NCI-H2171 (cell line): ENCODE measurements around the gene FCHO1.
A peak's percentile ranks its signal among the peaks of the same experiment; 100 is the strongest.
"Not testable (repeated sequence)": the region's sequence is repeated elsewhere in the genome, so short reads cannot be mapped to it uniquely, and the experiment has no call there.

Experiments
- DNase-seq: peaks from one replicate; lab custom pipeline; 2025; lab: John Stamatoyannopoulos, UW

The FCHO1 gene

DNA sequence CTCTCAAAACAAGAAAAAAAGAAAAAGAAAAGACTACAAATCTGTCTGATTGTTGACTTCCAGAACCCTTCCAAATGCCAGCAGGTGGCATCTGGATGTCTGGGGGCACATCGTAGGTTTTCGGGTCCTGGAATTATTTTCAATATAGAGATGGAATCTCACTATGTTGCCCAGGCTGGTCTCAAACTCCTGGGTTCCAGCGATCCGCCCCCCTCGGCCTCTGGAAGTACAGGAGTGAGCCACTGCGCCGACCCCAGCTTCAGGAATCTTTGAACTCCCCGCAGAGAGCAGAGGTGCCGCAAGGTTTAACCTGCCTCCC lies 43.1 kb downstream of the FCHO1 start:
- no peak for DNase-seq

DNA sequence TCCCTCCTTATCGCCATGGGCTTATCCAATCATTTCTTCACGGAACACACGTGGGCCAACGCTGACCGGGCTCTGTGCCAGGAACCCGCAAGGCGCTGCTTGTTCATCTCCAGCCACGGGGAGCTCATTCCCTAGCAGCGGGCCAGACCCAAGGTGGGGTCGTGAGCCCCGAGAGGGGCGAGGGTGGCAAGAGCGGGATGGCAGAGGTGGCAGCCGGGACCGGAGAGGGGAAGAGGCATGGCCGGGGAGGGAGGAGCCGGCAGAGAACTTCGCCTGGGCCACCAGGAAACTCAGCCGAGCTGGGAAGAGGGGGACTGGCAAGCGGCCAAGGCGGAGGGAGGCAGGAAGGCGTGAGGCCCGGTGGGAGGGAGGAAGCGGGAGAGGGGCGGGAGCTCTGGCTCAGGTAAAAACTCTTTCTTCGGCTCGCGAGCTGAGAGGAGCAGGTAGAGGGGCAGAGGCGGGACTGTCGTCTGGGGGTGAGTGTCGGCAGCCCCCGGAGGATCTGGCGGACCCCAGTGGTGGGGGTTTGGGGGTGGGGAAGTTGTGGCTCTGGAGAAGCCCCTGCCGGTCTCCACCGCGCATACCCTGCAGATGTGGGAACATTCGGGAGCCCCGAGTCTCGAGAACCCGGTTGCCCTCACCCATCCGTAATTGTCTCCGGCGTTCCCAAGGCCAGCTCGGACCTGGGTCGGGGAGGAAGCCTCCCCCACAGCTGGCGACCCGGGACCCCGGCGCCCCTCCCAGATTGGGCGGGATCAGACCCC lies 43.6 kb downstream of the FCHO1 start, which contains the start of gene B3GNT3:
Gene B3GNT3, plus strand, starts transcription at position 408 of the 764 bp plus-strand sequence. CDS start 12,670 bp downstream, outside the sequence.
- DNase-seq = peak; percentile 62

DNA sequence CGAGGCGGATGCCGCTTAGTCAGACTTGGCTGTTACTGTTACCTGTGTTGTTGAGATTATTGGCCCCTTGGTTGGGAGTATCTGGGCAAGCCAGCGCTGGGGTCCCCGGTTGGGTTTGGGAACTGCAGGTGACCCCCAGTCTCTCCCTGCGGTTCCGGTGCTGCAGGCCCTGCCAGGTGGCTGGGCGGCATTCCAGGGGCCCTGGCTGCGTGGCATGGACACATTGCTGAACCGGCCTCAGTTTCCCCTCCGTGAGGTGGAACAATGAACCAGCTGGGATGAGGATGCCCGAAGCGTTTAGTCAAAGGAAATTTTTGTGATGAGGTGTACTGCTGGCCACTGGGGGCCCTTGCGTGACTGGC lies 44.2 kb downstream of the FCHO1 start:
- no peak for DNase-seq

DNA sequence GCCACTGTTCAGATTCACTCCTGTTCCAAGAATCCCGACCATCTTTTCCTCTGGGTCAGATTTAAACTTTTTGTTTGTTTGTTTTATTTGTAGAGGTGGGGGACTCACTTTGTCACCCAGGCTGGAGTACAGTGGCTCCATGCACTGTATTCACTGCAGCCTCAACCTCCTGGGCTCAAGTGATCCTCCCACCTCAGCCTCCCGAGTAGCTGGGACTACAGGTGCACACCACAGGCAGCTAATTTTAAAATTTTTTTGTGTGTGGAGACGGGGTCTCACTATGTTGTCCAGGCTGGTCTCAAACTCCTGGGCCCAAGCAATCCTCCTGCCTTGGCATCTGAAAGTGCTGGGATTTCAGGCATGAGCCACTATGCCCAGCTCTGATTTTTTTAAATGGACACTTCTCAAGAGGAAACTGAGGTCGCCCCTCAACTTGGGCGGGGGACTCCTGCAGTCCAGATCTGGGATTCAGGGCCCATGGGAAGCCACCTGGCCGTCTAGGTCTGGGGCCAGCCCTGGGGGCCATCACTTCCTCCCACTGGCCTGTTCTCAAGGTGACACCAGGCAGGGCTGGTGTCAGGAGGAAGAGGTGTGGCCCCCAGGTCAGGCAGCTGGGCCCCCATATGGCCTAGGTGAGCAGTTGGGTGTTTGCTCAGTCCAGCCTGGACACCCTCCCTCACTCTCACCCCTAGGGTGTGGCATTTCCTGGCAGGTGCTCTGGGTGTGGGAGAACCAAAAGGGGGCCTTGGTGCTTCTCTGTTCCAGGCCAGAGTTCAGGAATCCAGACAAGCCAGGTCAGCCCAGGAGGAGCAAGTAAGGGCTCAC lies 44.9 kb downstream of the FCHO1 start:
- DNase-seq = no peak

DNA sequence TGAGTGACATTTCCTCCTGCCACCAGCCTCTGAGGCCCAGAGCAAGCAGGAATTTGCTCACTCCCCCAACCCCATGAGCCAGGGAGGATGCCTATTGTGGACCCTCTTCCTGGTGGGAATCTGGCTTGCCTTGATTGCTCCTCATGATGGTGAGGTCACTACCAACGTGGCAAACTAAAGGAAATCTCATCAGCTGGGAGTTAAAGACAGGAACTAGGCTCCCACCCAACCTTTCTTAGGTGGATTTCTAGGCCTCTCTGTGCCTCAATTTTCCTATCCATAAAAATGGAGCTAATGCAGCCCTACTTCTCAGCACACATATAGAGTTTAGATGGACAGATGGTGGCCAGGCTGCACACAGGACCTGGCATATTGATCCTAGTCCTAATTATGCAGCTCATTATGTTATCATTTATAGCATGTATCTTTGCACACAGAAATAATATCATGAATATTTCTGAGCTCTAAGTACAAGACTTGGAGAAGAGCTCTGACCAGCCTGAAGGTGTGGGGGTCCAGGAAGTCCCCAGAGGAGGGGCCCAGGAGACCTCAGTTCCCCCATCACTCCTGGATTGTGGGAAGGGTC lies 45.7 kb downstream of the FCHO1 start:
- no peak for DNase-seq

DNA sequence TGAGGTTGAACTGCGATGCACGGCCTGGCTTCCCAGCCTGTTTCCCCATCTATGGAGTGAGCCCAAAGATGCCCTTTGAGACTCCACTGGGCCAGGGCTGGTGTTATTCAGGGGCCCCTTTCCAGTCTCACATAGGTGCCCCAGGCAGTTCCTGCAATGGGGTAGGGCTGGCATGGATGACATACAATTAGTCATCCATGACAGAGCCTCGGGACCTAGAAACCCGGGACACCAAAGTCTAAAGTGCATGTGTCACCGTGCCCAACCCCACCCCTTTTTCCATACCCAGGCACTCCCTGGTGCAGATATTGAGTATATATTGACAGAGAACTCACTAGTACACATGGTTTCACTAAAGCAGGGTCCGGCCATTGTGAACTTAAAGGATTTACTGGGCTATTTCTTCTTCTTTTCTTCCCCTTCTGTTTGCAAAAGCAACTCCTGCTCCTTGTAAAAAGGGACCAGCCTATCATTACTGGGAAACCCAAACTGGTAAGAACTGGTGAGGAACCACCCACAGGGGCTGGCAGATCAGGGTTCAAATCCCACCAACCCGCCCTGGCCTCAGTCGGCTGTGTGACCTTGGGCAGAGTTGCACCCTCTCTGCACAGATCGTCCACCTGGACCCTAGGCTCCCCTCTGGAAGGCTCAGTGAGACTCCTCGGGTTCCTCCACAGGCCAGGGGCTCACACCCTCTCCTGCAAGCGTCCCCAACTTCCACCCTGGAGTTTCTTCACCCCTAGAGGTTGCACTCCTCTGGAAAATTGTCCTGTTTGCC lies 46.3 kb downstream of the FCHO1 start:
- DNase-seq = no peak

DNA sequence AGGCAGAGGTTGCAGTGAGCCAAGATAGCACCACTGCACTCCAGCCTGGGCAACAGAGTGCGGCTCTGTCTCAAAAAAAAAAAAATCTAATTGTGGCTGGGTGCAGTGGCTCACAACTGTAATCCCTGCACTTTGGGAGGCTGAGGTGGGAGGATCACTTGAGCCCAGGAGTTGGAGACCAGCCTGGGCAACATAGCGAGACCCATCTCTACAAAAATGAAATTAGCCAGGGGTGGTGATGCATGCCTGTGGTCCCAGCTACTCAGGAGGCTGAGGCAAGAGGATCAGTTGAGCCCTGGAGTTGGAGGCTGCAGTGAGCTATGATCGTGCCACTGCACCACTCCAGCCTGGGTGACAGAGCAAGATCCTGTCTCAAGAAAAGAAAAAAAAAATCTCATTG lies 47.3 kb downstream of the FCHO1 start:
- DNase-seq = not testable (repeated sequence)

DNA sequence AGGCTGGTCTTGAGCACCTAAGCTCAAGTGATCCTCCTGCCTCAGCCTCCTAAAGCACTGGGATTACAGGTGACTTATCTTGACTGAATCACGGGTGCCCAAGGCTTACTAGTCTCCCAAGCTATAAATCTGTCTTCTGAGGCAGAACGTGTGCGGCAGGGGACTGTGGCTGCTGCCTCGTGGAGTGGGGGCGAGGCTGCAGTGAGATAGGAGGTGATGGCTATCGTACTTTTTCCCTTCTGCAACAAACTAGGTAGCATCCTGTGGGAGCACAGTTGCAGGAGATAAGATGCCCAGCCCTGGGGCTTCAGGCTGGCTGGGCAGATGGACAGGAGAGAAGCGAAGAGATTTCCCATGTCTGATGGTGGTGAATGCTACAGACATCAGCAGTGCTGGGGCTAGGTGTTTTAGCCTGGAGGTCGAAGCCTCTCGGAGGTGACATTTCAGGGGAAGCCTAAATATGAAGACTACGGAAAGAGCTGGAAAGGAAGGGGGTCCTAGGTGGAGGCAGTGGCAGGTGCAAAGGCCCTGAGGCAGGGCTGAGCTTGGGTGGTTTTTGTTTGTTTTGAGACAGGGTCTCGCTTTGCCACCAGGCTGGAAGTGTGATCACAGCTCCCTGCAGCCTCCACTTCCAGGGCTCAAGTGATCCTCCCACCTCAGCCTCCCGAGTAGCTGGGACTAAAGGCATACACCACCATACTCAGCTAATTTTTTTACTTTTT lies 51.0 kb downstream of the FCHO1 start:
- no peak for DNase-seq

DNA sequence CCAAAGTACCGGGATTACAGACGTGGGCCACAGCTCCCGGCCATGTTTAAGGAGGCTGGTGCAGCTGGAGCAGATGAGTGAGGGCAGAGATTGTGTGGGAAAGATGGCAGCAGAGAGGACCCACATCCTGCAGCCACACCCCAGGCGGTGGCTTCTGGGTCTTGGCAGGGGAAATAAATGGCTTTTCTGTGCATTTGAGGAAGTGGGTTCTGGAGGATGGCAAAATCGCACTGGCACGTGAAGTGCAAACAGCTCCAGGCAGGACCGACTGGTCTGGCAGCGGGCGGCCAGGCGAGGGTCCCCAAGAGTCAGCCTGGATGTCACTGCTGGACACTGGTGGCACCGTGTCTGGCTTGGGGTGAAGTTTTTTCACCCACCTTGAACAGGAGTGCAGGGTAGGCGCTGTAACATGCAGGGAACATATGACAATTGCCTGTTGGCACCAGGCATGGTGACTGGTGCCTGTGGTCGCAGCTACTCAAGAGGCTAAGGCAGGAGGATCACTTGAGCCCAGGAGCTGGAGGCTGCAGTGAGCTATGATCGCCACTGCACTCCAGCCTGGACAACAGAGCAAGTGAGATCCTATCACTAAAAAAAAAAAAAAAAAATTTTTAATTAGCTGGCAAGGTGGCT lies 52.1 kb downstream of the FCHO1 start:
- DNase-seq = no peak

DNA sequence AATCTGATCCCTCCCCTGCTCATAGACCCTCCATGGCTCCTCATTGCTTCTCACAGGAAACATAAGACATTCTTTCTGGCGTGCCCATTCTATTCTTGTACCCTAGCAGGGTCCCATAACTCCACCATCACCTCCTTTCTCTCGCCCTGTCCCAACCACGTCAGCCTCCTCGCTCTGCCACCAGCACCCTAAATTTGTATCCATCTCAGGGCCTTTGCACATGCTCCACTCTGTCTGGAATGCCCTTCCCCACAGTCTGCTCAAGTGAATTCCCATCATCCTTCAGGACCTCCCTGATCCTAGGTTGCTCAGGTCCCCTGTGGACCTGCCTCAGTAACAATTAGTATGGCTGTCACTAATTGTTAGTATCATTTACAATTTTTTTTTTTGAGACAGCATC lies 54.1 kb downstream of the FCHO1 start:
- DNase-seq = no peak

DNA sequence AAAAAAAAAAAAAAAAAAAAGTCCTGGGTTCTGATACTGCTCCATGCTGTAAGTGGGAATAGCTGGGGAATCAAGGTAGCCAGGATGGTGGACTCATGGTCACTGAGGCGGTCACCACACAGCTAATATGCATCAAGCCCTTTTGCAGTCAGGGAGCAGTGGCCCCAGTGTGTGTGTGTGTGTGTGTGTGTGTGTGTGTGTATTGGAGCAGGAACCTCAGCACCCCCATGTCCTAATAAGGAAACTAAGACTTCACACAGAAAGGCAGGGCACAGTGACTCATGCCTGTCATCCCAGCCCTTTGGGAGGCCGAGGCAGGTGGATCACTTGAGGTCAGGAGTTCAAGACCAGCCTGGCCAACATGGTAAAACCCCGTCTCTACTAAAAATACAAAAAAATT lies 55.7 kb downstream of the FCHO1 start:
- no peak for DNase-seq

DNA sequence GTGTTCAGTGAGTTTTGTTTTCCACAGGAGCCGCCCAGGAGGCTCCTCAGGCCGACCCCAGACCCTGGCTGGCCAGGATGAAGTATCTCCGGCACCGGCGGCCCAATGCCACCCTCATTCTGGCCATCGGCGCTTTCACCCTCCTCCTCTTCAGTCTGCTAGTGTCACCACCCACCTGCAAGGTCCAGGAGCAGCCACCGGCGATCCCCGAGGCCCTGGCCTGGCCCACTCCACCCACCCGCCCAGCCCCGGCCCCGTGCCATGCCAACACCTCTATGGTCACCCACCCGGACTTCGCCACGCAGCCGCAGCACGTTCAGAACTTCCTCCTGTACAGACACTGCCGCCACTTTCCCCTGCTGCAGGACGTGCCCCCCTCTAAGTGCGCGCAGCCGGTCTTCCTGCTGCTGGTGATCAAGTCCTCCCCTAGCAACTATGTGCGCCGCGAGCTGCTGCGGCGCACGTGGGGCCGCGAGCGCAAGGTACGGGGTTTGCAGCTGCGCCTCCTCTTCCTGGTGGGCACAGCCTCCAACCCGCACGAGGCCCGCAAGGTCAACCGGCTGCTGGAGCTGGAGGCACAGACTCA lies 56.5 kb downstream of the FCHO1 start:
- DNase-seq = no peak

DNA sequence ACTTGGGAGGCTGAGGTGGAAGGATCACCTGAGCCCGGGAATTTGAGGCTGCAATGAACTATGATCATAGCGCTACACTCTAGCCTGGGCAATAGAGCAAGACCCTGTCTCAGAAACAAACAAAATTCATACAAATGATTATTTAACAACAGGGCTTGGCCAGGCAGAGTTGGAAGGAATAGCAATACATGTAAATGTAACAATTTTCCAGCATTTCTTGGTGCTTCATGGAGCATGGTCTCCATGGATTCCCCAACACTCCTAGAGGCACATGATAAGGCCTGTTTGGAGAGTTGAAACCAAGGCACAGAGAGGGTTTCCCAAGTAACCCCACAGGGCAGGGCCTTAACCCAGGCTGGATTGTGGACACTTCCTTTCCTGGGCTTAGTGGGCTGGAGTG lies 59.8 kb downstream of the FCHO1 start:
- no peak for DNase-seq

DNA sequence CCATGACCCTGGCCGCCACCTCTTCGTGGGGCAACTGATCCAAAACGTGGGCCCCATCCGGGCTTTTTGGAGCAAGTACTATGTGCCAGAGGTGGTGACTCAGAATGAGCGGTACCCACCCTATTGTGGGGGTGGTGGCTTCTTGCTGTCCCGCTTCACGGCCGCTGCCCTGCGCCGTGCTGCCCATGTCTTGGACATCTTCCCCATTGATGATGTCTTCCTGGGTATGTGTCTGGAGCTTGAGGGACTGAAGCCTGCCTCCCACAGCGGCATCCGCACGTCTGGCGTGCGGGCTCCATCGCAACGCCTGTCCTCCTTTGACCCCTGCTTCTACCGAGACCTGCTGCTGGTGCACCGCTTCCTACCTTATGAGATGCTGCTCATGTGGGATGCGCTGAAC lies 60.4 kb downstream of the FCHO1 start:
- DNase-seq = no peak

DNA sequence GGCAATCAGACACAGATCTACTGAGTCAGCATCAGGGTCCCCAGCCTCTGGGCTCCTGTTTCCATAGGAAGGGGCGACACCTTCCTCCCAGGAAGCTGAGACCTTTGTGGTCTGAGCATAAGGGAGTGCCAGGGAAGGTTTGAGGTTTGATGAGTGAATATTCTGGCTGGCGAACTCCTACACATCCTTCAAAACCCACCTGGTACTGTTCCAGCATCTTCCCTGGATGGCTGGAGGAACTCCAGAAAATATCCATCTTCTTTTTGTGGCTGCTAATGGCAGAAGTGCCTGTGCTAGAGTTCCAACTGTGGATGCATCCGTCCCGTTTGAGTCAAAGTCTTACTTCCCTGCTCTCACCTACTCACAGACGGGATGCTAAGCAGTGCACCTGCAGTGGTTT lies 60.8 kb downstream of the FCHO1 start:
- DNase-seq = no peak

DNA sequence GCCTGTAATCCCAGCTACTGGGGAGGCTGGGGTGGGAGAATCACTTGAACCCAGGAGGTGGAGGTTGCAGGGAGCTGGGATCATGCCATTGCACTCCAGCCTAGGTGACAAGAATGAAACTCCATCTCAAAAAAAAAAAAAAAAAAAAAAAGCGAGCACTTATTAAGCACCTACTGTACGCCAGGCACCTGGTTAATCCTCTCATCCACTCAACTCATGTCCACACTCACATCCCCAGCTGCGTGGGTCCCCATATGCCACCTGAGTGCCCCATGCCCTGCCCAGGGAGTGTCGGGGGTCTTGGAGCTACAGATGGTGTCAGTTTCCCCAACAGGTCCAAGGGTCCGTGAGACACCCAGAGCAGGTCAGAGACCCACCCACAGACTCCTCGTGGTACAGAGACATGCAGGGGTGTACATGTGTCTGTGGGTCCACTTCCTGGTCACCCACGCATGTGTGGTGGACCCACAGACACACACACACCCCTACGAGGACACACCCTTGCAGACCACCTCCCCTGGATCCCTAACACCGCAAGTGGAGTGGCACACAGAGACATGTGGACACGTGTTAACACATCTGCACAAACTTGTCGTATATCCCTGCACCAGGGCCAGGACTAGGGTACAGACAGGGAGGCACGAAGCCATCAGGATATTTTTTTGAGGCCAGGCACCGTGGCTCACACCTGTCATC lies 66.5 kb downstream of the FCHO1 start:
- no peak for DNase-seq

DNA sequence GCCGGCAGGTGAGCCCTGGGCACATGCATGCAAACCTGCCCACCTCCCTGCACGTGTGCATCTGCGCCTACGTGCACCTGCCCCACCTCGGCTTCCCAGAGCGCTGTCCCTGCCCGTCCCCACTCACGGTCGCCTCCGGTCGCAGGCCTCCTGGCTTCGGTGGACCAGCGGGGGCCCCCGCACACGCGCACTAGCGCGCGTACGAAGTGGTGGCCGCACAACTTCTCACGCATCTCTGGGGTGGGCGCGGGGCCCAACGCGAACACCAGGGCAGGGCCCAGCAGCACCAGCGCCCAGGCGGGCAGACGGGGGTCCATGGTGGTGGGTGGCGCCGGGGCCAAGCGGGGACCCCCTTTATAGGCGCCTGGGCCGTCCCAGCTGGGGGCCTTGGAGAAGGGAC lies 69.9 kb downstream of the FCHO1 start, which contains the start of gene INSL3:
Gene INSL3, minus strand, starts transcription at position 330 of the 400 bp plus-strand sequence. Its CDS starts 13 bp downstream, at position 317.
- DNase-seq = no peak

DNA sequence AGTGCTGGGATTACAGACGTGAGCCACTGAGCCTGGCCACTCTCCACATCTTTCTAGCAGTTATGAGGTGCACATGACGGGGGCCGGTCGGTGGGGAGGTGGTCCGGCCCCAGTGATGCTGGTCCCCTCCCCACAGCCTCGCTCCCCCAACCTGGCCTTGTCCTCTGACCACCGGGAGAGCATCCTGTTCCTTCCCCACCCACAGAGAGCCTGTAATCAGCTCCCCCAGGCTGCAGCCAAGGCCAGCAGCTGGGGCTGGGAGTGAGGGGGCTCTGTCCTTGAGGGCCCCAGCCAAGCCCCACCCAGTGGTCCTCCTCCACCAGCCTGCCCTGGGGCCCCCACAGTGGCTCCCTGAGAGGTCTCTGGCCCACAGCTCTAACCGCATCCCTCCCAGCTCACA lies 73.1 kb downstream of the FCHO1 start:
- DNase-seq = no peak

DNA sequence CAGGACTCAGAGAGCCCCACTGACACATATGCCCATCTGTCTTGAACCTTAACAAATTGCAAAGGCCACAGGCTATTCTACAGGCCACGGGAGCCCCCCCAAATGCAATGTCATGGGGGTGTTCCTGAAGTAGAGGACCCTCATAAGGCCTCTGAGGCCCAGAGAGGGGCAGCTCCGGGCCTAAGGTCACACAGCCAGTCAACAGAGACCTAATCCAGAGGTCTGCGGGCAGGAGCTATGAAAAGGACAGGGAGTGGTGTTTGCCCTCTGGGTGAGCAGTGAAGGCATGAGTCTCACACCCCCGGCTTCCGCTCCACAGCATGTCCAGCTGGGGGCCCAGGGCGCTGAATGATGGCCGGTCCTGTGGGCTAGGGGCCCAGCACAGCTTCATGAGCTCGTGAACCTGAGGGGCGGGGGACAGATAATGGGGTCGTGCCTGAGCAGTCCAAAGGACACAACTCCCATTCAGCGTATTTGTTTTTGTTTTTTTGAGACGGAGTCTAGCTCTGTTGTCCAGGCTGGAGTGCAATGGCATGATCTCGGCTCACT lies 75.3 kb downstream of the FCHO1 start:
- no peak for DNase-seq
